SU-DHL-6 (cell line): ENCODE results near the gene TK1.

Source experiments
- H2AFZ ChIP-seq: fragments of 200-600 bp; sonication (generic); 2 replicates; pipeline ENCODE4 v1.6.1; 2014; ENCODE audit warnings: low read depth, mild to moderate bottlenecking, moderate library complexity, mixed read lengths, antibody characterized with exemption, low read length; ENCODE audit not compliant: severe bottlenecking
- H3F3A ChIP-seq: fragments of 200-600 bp; shearing (Covaris generic); 2 replicates; pipeline ENCODE4 v1.6.0; 2016; ENCODE audit warnings: antibody characterized with exemption, mild to moderate bottlenecking; ENCODE audit not compliant: insufficient read depth
- H3K27ac ChIP-seq: fragments of 200-600 bp; sonication (generic); 2 replicates; pipeline ENCODE4 v1.5.1; 2016; ENCODE audit warnings: low read depth, mild to moderate bottlenecking, low read length, moderate library complexity, mixed read lengths
- H3K27me3 ChIP-seq: fragments of 200-600 bp; sonication (generic), shearing (Covaris generic); 2 replicates; pipeline ENCODE4 v1.6.0; 2014; ENCODE audit warnings: mild to moderate bottlenecking, low read length
- H3K36me3 ChIP-seq: fragments of 200-600 bp; sonication (generic); 2 replicates; pipeline ENCODE4 v1.6.1; 2014; ENCODE audit warnings: mild to moderate bottlenecking, low read length, mixed read lengths
- H3K4me2 ChIP-seq: fragments of 300-600, 200-600 bp; shearing (Covaris generic), sonication (generic); 2 replicates; pipeline ENCODE4 v1.6.0; 2014; ENCODE audit warnings: low read length, low read depth, mild to moderate bottlenecking; ENCODE audit not compliant: poor library complexity, severe bottlenecking
- H3K4me3 ChIP-seq: fragments of 200-600 bp; sonication (generic); 2 replicates; pipeline ENCODE4 v1.5.1; 2014; ENCODE audit warnings: antibody characterized with exemption, low read length, mild to moderate bottlenecking, mixed read lengths; ENCODE audit not compliant: insufficient read depth, poor library complexity, severe bottlenecking
- H3K79me2 ChIP-seq: fragments of 200-600 bp; sonication (generic); 2 replicates; pipeline ENCODE4 v1.6.1; 2014; ENCODE audit warnings: mild to moderate bottlenecking, low read length, moderate library complexity; ENCODE audit not compliant: insufficient read depth
- H3K9ac ChIP-seq: fragments of 200-600 bp; sonication (generic); 2 replicates; pipeline ENCODE4 v1.7.0; 2014; ENCODE audit warnings: mild to moderate bottlenecking, low read length
- H3K9me2 ChIP-seq: fragments of 200-600 bp; sonication (generic); replicated peaks from 2 replicates; pipeline ENCODE4 v1.6.1; 2014; ENCODE audit warnings: low read length; ENCODE audit not compliant: insufficient read depth
- H3K9me3 ChIP-seq: fragments of 200-600 bp; sonication (generic); 2 replicates; pipeline ENCODE4 v1.6.1; 2014; ENCODE audit warnings: low read length, mixed read lengths; ENCODE audit not compliant: insufficient read depth
- H4K20me1 ChIP-seq: fragments of 200-600 bp; sonication (generic); 2 replicates; pipeline ENCODE4 v1.6.1; 2014; ENCODE audit warnings: low read depth, mild to moderate bottlenecking, antibody characterized with exemption, low read length, moderate library complexity, mixed read lengths
- EZH2phosphoT487 ChIP-seq: fragments of 200-600 bp; sonication (generic), shearing (Covaris generic); conservative IDR thresholded peaks from 2 replicates; pipeline ENCODE4 v1.6.1; 2018; ENCODE audit warnings: mild to moderate bottlenecking, antibody characterized with exemption, low read length, moderate library complexity, mixed read lengths
- TF ChIP-seq, protein P1 (sequence below): fragments of 200-600 bp; sonication (generic); IDR thresholded peaks from one replicate; pipeline ENCODE4 v1.5.1; 2017; ENCODE audit warnings: antibody characterized with exemption, mild to moderate bottlenecking, low read length, moderate library complexity; ENCODE audit not compliant: insufficient read depth, poor library complexity, severe bottlenecking

The TK1 gene

DNA sequence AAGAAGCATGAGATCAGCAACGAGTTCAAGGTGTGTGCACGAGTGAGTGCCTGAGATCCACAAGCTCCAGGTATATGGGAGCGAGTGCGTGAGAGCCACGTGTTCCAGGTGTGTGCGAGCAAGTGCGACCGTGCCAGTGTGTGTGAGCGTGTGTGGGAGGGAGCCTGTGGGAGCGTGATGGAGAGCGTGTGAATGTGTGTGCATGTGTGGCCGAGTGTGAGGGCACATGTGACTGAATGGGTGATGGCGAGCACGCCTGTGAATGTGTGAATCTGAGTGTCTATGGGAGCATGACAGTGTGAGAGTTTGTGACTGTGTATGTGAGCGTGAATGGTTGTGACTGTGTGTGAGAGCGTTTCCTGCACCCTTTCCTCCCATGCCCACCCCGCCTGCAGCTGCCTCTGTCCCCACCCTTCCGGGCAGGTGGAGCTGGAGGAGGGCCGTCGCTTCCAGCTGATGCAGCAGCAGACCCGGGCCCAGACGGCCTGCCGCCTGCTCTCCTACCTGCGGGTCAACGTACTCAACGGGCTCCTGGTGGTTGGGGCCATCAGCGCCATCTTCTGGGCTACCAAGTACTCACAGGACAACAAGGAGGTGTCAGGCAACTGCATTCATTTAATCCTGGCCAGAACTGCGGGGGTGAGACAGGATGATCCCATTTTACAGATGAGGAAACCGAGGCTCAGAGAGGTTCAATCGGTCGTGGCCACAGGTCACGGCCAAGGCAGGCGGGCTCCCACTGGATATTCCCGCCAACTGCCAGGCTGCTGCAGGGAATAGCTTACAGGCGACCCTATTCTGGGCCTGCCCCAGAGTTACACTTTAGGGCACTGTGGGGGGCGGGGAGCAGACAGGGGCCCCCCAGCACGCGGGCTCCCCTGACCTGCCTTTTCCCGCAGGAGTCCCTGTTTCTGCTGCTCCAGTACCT is 52.6 kb downstream of the TK1 start:
- no peaks in the 10 kb centered on the region; the same call in 1 of the 2 replicates for H3K36me3 ChIP-seq
- peak overlapping the region; percentile 78 for H3K4me3 ChIP-seq
- no peaks in the 10 kb centered on the region for H3K9me2 ChIP-seq
- H3K79me2 ChIP-seq = peaks cover 19% of the 10 kb centered on the region
- peaks cover 52% of the 10 kb centered on the region for H3F3A ChIP-seq
- no peak overlapping the region for H2AFZ ChIP-seq
- no peaks in the 10 kb centered on the region for H3K9me3 ChIP-seq
- TF ChIP-seq, protein P1, sequence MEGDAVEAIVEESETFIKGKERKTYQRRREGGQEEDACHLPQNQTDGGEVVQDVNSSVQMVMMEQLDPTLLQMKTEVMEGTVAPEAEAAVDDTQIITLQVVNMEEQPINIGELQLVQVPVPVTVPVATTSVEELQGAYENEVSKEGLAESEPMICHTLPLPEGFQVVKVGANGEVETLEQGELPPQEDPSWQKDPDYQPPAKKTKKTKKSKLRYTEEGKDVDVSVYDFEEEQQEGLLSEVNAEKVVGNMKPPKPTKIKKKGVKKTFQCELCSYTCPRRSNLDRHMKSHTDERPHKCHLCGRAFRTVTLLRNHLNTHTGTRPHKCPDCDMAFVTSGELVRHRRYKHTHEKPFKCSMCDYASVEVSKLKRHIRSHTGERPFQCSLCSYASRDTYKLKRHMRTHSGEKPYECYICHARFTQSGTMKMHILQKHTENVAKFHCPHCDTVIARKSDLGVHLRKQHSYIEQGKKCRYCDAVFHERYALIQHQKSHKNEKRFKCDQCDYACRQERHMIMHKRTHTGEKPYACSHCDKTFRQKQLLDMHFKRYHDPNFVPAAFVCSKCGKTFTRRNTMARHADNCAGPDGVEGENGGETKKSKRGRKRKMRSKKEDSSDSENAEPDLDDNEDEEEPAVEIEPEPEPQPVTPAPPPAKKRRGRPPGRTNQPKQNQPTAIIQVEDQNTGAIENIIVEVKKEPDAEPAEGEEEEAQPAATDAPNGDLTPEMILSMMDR = peak; percentile 59
- TF ChIP-seq EZH2phosphoT487 = no peak
- H4K20me1 ChIP-seq = no peaks in the 10 kb centered on the region
- peak overlapping the region; percentile 95 for H3K27ac ChIP-seq
- H3K4me2 ChIP-seq = peak overlapping the region; percentile 85
- H3K27me3 ChIP-seq = no peaks in the 10 kb centered on the region
- H3K9ac ChIP-seq = peak overlapping the region; percentile 87

DNA sequence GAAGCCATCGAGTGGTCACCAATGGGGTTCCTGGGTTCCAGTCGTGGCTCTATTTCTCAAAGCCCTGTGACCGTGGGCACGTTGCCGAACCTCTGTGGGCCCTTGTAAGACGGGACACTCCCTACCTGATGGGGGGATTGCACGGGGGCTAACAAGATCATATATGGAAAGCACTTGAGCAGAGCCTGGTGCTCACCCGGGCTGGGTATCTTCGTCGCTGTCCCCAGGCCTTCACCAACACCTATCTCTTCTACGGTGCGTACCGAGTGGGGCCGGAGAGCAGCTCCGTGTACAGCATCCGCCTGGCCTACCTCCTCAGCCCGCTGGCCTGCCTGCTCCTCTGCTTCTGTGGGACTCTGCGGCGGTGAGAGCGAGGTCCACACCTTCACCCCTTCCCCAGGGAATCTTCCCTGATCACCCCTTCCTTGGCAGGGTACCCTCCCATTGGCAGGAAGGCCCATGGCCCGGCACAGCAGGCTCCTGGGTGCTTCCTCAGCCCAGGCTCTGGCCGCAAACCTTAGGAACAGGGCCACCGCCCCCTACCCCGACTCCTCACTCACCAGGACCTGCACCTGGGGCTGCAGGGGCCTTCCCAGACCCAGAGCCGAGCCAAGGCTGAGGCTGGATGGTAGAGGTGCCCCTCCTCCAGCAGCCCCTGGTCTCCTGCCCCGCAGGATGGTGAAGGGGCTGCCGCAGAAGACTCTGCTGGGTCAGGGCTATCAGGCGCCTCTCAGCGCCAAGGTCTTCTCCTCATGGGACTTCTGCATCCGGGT is 53.5 kb downstream of the TK1 start:
- peak overlapping the region; percentile 78 for H3K4me3 ChIP-seq
- TF ChIP-seq EZH2phosphoT487 = no peak
- TF ChIP-seq, protein P1 = no peak
- H3K4me2 ChIP-seq = peak overlapping the region; percentile 85
- no peaks in the 10 kb centered on the region for H4K20me1 ChIP-seq
- H2AFZ ChIP-seq = no peak overlapping the region
- peaks cover 19% of the 10 kb centered on the region for H3K79me2 ChIP-seq
- no peaks in the 10 kb centered on the region for H3K27me3 ChIP-seq
- H3K9me3 ChIP-seq = no peaks in the 10 kb centered on the region
- no peaks in the 10 kb centered on the region for H3K9me2 ChIP-seq
- H3K36me3 ChIP-seq = no peaks in the 10 kb centered on the region; the same call in 1 of the 2 replicates
- H3K9ac ChIP-seq = peak overlapping the region; percentile 87
- peaks cover 49% of the 10 kb centered on the region for H3F3A ChIP-seq
- peak overlapping the region; percentile 95 for H3K27ac ChIP-seq

DNA sequence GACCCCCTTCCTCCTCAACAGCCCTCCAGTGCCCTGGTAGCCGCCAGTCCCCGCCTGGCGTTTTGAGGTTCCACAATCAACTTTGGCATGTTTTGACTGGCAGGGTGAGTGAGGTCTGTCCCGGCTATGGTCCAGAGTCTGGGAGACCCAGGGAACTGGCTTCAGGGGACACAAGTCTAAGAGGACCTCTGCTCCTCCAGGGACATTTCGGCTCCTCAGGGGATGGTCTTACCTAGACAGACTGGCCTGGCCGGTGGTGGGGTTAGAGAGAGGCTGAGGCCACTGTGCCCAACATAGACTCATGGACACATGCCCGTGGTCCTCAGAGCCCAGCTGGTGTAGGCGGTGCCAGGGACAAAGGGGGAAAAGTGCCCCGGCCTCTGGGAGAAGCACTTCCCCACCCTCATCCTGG is 54.1 kb downstream of the TK1 start:
- H3K36me3 ChIP-seq = no peaks in the 10 kb centered on the region; the same call in 1 of the 2 replicates
- peak overlapping the region; percentile 78 for H3K4me3 ChIP-seq
- TF ChIP-seq, protein P1 = no peak
- H2AFZ ChIP-seq = no peak overlapping the region
- peaks cover 45% of the 10 kb centered on the region for H3F3A ChIP-seq
- H3K9me3 ChIP-seq = no peaks in the 10 kb centered on the region
- peak overlapping the region; percentile 95 for H3K27ac ChIP-seq
- peak overlapping the region; percentile 87 for H3K9ac ChIP-seq
- H3K9me2 ChIP-seq = no peaks in the 10 kb centered on the region
- no peaks in the 10 kb centered on the region for H4K20me1 ChIP-seq
- peaks cover 22% of the 10 kb centered on the region for H3K79me2 ChIP-seq
- H3K4me2 ChIP-seq = peak overlapping the region; percentile 85
- H3K27me3 ChIP-seq = no peaks in the 10 kb centered on the region
